MCF 10A (cell line): Measurements from ENCODE around the gene SPSB4. TPM values are rescaled to one million over a fixed set of nuclear protein-coding genes. Genes with fewer than 3 reads are reported as not detected.
"Not testable (repeated sequence)": the region's sequence is repeated elsewhere in the genome, so short reads cannot be mapped to it uniquely, and the experiment has no call there.

Source experiments
- BruUV-seq: library from RNA; stranded (reverse); fragments of 400-500 nt; replicated peaks from 2 replicates; lab custom pipeline; 2021; lab: Mats Ljungman, UMichigan
- CTCF ChIA-PET: fragments of 300-600 bp; sonication (Branson Sonifier 250); formaldehyde crosslinking; extraction: SDS; loops from one replicate; lab custom pipeline; 2021; ENCODE audit warnings: antibody characterized with exemption, inconsistent platforms; lab: Yijun Ruan, JAX
- POLR2A ChIA-PET: fragments of 300-600, 350-650 bp; sonication (Branson Sonifier 250); formaldehyde crosslinking; extraction: SDS; loops from one replicate; lab custom pipeline; 2020; ENCODE audit warnings: antibody characterized with exemption, inconsistent platforms; lab: Yijun Ruan, JAX
- DNase-seq: peaks from one replicate; pipeline ENCODE4 v3.0.0-alpha.2; 2018; ENCODE audit not compliant: unreplicated experiment
- H3K27ac Mint-ChIP-seq: one replicate; pipeline ENCODE4 v1.8.0; 2022; ENCODE audit warnings: mild to moderate bottlenecking, low read depth, mixed read lengths; ENCODE audit not compliant: unreplicated experiment
- H3K27me3 Mint-ChIP-seq: one replicate; pipeline ENCODE4 v1.8.0; 2022; ENCODE audit warnings: mixed read lengths; ENCODE audit not compliant: insufficient read depth, unreplicated experiment
- H3K36me3 Mint-ChIP-seq: one replicate; pipeline ENCODE4 v1.8.0; 2022; ENCODE audit warnings: mild to moderate bottlenecking, moderate library complexity, mixed read lengths; ENCODE audit not compliant: insufficient read depth, unreplicated experiment
- H3K4me1 Mint-ChIP-seq: one replicate; pipeline ENCODE4 v1.8.0; 2022; ENCODE audit warnings: mixed read lengths; ENCODE audit not compliant: insufficient read depth, unreplicated experiment
- H3K4me3 Mint-ChIP-seq: one replicate; pipeline ENCODE4 v1.8.0; 2022; ENCODE audit warnings: mild to moderate bottlenecking, moderate library complexity, mixed read lengths; ENCODE audit not compliant: unreplicated experiment
- H3K9me3 Mint-ChIP-seq: one replicate; pipeline ENCODE4 v1.8.0; 2022; ENCODE audit warnings: mixed read lengths; ENCODE audit not compliant: unreplicated experiment
- CTCF ChIP-seq: fragments of 200-600 bp; IDR thresholded peaks from one replicate; pipeline ENCODE4 v1.8.0; 2022; ENCODE audit warnings: antibody characterized with exemption, mild to moderate bottlenecking; ENCODE audit not compliant: unreplicated experiment
- intact Hi-C: fragments of 100-400 bp; cut with micrococcal nuclease; formaldehyde crosslinking; loops from 2 replicates; pipeline ENCODE4 v1.14.1; 2022
- total RNA-seq: library from RNA; stranded (reverse); gene quantifications from 2 replicates; pipeline ENCODE4 v1.2.3, GENCODE V29; 2022

Gene SPSB4
- total RNA-seq, 1 experiment from 2014 or later: not detected

DNA sequence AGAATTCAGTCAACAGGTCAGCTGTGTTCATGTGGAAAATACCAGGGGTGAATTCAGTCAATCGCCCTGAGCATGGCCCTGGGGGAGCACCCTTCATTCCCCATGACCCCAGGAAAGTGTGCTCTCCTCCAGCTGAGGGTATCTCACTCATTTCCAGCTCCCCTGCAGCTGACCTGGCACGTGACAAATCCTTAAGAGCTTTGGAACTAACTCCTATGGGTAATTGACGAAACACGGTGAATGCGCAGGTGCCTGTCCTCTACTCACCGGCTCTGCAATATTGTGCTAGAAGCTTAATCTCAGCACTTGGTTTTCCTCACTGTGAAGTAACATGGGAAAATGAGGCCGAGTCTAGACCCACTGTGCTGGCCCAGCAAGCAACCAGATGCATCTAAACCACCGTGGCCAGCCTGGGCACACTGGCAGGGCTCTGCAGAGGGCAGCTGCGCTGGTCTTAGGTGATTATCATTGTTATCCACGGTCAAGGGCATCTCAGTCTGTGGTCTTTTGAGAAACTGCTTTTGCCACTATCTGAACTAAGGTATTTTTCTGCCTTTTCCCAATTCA is 63.1 kb downstream of the SPSB4 start:
- no peak for TF ChIP-seq CTCF
- no peak overlapping the region for H3K4me3 Mint-ChIP-seq
- CTCF ChIA-PET: interaction anchor here (1.3 to 4.0 kb wide), 6 partner anchors 8 to 216 kb away, joined by 3 to 33 read pairs (median 12); no protein-coding TSS in a partner anchor
- H3K4me1 Mint-ChIP-seq: no peaks in the 10 kb centered on the region
- H3K27ac Mint-ChIP-seq: no peak overlapping the region
- DNase-seq: no peak
- no peaks in the 10 kb centered on the region for H3K9me3 Mint-ChIP-seq
- POLR2A ChIA-PET: interaction anchor here (1.1 kb wide), 1 partner anchor 31 kb away, joined by 3 read pairs; no protein-coding TSS in a partner anchor
- no peaks in the 10 kb centered on the region for H3K27me3 Mint-ChIP-seq
- no TSS peak for BruUV-seq
- H3K36me3 Mint-ChIP-seq: no peaks in the 10 kb centered on the region
- intact Hi-C loops: no loop called here

GRCh38 chr3:141114816-141115460 is 63.8 kb downstream of the SPSB4 start:
- CTCF ChIA-PET: interaction anchor here (0.7 to 4.0 kb wide), 10 partner anchors 9 to 1461 kb away, joined by 3 to 33 read pairs (median 8); no protein-coding TSS in a partner anchor
- intact Hi-C loops: no loop called here
- H3K27ac Mint-ChIP-seq: no peak overlapping the region
- peak; percentile 26 for TF ChIP-seq CTCF
- H3K27me3 Mint-ChIP-seq: peaks cover 6% of the 10 kb centered on the region
- no peaks in the 10 kb centered on the region for H3K4me1 Mint-ChIP-seq
- DNase-seq: no peak
- H3K36me3 Mint-ChIP-seq: no peaks in the 10 kb centered on the region
- no TSS peak for BruUV-seq
- no peaks in the 10 kb centered on the region for H3K9me3 Mint-ChIP-seq
- POLR2A ChIA-PET: interaction anchor here (1.1 kb wide), 1 partner anchor 30 kb away, joined by 3 read pairs; no protein-coding TSS in a partner anchor
- no peak overlapping the region for H3K4me3 Mint-ChIP-seq

GRCh38 chr3:141115789-141116541 is 64.8 kb downstream of the SPSB4 start:
- intact Hi-C loops: no loop called here
- peak; percentile 4 for DNase-seq
- no peak for TF ChIP-seq CTCF
- Mint-ChIP-seq H3K36me3 (no peaks in the 10 kb centered on the region), H3K27ac (no peak overlapping the region), H3K27me3 (peaks cover 11% of the 10 kb centered on the region), H3K9me3 (no peaks in the 10 kb centered on the region), H3K4me1 (no peaks in the 10 kb centered on the region), H3K4me3 (no peak overlapping the region)
- ChIA-PET POLR2A (no interaction called here), CTCF (interaction anchor here (0.5 to 4.0 kb wide), 12 partner anchors 8 to 1462 kb away, joined by 3 to 33 read pairs (median 5); no protein-coding TSS in a partner anchor)
- no TSS peak for BruUV-seq

- no peak overlapping the region for H3K27ac Mint-ChIP-seq
- H3K4me3 Mint-ChIP-seq: no peak overlapping the region
- BruUV-seq: no TSS peak
- peaks cover 11% of the 10 kb centered on the region for H3K27me3 Mint-ChIP-seq
- TF ChIP-seq CTCF: no peak
- no peaks in the 10 kb centered on the region for H3K9me3 Mint-ChIP-seq
- CTCF ChIA-PET: interaction anchor here (0.5 to 4.0 kb wide), 6 partner anchors 11 to 1209 kb away, joined by 3 to 33 read pairs (median 8); no protein-coding TSS in a partner anchor
- no peaks in the 10 kb centered on the region for H3K36me3 Mint-ChIP-seq
- intact Hi-C loops: no loop called here
- no peak for DNase-seq
- no peaks in the 10 kb centered on the region for H3K4me1 Mint-ChIP-seq
- POLR2A ChIA-PET: no interaction called here
Observed at GRCh38 chr3:141116721-141117120, 65.6 kb downstream of the SPSB4 start.

DNA sequence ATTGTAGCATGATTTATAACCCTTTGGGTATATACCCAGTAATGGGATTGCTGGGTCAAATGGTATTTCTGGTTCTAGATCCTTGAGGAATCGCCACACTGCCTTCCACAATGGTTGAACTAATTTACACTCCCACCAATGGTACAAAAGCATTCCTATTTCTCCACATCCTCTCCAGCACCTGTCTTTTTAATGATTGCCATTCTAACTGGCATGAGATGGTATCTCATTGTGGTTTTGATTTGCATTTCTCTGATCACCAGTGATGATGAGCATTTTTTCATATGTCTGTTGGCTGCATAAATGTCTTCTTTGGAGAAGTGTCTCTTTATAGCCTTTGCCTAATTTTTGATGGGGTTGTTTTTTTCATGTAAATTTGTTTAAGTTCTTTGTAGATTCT is 66.8 kb downstream of the SPSB4 start:
- H3K9me3 Mint-ChIP-seq, H3K36me3 Mint-ChIP-seq, CTCF ChIA-PET, POLR2A ChIA-PET, H3K4me1 Mint-ChIP-seq, DNase-seq, H3K4me3 Mint-ChIP-seq, intact Hi-C loops, BruUV-seq, H3K27ac Mint-ChIP-seq: not testable (repeated sequence)
- peaks cover 15% of the 10 kb centered on the region for H3K27me3 Mint-ChIP-seq
